Bladder microvascular endothelial cell (primary cell): ENCODE results near the gene YIPF6. TPM values are rescaled to one million over a fixed set of nuclear protein-coding genes. Genes with fewer than 3 reads are reported as not detected.

Source experiments
- total RNA-seq: library from RNA; depleted of rRNA; stranded (reverse); fragments of >200 nt; gene quantifications from 2 replicates; pipeline ENCODE4 v1.2.3, GENCODE V29; 2014

Gene YIPF6, protein sequence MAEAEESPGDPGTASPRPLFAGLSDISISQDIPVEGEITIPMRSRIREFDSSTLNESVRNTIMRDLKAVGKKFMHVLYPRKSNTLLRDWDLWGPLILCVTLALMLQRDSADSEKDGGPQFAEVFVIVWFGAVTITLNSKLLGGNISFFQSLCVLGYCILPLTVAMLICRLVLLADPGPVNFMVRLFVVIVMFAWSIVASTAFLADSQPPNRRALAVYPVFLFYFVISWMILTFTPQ
- total RNA-seq, result 11.0 and 23.2 TPM in 2 replicates

DNA sequence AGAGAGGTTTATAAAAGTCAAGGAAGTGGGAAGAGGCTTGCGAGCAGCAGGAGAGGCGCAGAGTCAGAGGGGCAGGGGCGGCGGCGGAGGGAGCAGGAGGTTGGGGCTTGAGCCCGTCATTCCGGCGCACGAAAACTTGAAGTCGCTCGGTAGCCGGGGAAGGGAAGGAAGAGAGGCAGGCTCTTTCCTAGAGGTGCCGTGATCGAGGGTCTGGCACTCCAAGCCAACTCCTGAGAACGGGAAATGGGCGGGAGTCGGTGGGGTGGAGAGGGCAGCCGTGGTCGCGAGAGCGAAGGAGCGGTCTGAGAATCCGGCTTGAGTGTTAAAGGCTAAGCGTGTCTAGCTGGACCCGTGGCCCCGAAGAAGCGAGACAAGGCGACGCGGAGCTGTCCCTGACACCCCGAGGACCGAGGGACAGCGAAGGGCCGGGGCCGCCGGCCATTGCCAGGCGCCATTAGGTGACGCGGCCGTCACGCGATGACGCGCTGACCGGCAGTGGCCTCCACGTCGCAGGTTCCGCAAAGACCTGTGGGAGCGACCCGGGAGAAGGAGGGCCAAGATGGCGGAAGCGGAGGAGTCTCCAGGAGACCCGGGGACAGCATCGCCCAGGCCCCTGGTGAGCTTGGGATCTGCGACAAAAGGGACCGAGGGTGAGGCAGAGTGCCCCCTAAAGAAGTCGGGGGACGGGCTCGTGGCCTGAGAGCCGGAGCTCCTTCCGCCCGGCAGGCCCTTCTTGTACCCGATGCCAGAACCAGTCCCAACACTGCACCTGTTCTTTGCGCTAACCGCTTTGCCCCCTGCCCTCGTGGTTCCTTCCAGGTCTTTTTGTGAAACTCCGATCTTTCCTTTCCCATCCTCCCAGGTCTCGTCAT is at the start of gene YIPF6:
YIPF6 (plus strand) TSS at position 544 of the 872 bp plus-strand sequence; CDS start at position 560, 16 bp downstream.

Other genes with a start within 250 kb of the YIPF6 start
- gene OPHN1, start 65.6 kb upstream of the YIPF6 start, total RNA-seq, result 6.8 and 10.4 TPM in 2 replicates
- gene STARD8, start 148.6 kb downstream of the YIPF6 start, total RNA-seq, result 9.9 and 11.8 TPM in 2 replicates